8988T (cell line): ENCODE measurements around the gene WNT5B.
"Not testable (repeated sequence)": the region's sequence is repeated elsewhere in the genome, so short reads cannot be mapped to it uniquely, and the experiment has no call there.

Source experiments
- DNase-seq: peaks from one replicate; pipeline ENCODE4 v3.0.0; 2011

Gene WNT5B

GRCh38 chr12:1602706-1603105 lies 26.3 kb upstream of the WNT5B start:
- DNase-seq, result not testable (repeated sequence)

- DNase-seq, result no peak
Observed at GRCh38 chr12:1603269-1603993, 25.6 kb upstream of the WNT5B start.

- no peak for DNase-seq
Observed at GRCh38 chr12:1604464-1604863, 24.6 kb upstream of the WNT5B start.

GRCh38 chr12:1605129-1606020 lies 23.7 kb upstream of the WNT5B start:
- DNase-seq, result no peak

- DNase-seq, result no peak
Observed at GRCh38 chr12:1606021-1606622, 22.9 kb upstream of the WNT5B start.

GRCh38 chr12:1607940-1608712 lies 20.9 kb upstream of the WNT5B start:
- DNase-seq, result no peak

- no peak for DNase-seq
Observed at GRCh38 chr12:1608713-1609119, 20.3 kb upstream of the WNT5B start.

GRCh38 chr12:1610072-1610643 lies 18.9 kb upstream of the WNT5B start:
- DNase-seq, result no peak

GRCh38 chr12:1611803-1612572 lies 17.0 kb upstream of the WNT5B start:
- DNase-seq, result no peak

GRCh38 chr12:1613860-1614259 lies 15.2 kb upstream of the WNT5B start:
- no peak for DNase-seq

- DNase-seq, result no peak
Observed at GRCh38 chr12:1614360-1614759, 14.7 kb upstream of the WNT5B start.

GRCh38 chr12:1616233-1617066 lies 12.6 kb upstream of the WNT5B start:
- DNase-seq, result no peak

GRCh38 chr12:1618489-1618888 lies 10.5 kb upstream of the WNT5B start:
- DNase-seq, result no peak

GRCh38 chr12:1619159-1619558 lies 9.9 kb upstream of the WNT5B start:
- no peak for DNase-seq

- no peak for DNase-seq
Observed at GRCh38 chr12:1619587-1619986, 9.4 kb upstream of the WNT5B start.

- no peak for DNase-seq
Observed at GRCh38 chr12:1620092-1620491, 8.9 kb upstream of the WNT5B start.

- no peak for DNase-seq
Observed at GRCh38 chr12:1622406-1622805, 6.6 kb upstream of the WNT5B start.

GRCh38 chr12:1629338-1630132 lies 504 bp downstream of the WNT5B start:
- no peak for DNase-seq

- no peak for DNase-seq
Observed at GRCh38 chr12:1630133-1630826, 1.2 kb downstream of the WNT5B start.
